ENCODE measurements around the gene STX8. TPM values are rescaled to one million over a fixed set of nuclear protein-coding genes. Genes with fewer than 3 reads are reported as not detected.

The STX8 gene
- total RNA-seq, 1 donor from 2014 or later = 50.6 TPM

DNA sequence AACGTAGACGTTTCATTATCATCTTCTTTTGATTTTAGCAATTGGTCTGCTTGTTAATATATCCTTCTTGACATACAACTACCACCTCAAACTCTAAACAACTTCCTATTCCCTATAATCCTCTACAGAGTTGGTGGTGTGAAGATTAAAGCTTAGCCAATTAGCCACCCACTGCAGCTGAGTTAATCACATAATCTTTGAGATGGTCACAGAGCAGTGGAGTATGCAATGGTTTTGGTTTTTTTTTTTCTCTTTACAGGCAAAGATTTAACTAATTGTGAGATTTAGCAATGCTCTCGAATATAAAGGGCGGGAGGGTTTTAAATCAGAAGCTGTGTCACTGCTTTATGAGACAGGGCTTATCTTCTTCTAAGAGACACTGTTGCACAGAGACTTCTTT is 37.0 kb downstream of the STX8 start:
- H3K27me3 Mint-ChIP-seq (ENCODE audit: low read depth) = no peaks in the 10 kb centered on the region
- no peak for TF ChIP-seq CTCF (IDR thresholded peaks at IDR 0.05)

DNA sequence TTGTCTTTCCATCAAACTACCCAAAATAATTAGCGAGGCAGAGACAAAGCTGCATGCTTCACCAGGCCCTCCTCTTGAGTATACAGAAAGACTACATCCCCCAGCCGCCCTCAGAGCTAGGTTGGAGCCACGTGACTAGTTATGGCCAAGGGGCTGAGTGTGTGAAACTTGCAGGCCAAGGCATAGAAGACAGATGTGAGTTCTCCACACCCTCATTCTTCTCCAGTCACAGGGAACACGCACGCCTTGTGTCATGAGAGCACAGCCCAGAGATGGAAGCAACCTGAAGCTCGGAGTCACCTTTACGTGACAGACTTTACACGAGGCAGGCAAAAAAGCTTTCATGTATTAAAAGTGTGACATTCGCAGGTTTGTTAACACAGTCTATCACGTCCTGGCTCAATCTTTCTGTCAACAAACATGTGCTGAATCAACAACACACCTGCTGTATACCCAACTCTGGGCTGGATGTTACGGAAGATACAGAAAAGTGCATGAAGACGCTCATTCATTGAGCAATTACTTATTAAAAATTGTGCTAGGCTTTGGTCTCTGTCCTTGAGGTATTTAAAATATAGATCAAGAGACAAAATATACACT is 38.3 kb downstream of the STX8 start:
- no peaks in the 10 kb centered on the region for H3K9me3 Mint-ChIP-seq (ENCODE audit: low read depth)
- no peak overlapping the region for H3K4me3 Mint-ChIP-seq (ENCODE audit: unreplicated experiment)
- no peak for TF ChIP-seq CTCF (IDR thresholded peaks at IDR 0.05)
- H3K4me1 Mint-ChIP-seq (ENCODE audit: low read depth) = no peaks in the 10 kb centered on the region
- peaks cover 11% of the 10 kb centered on the region for H3K36me3 Mint-ChIP-seq (ENCODE audit: low read depth)
- no peak overlapping the region for H3K27ac Mint-ChIP-seq (ENCODE audit: unreplicated experiment)
- DNase-seq (ENCODE audit: low spot score) = no peak
- no peaks in the 10 kb centered on the region for H3K27me3 Mint-ChIP-seq (ENCODE audit: low read depth)

More for the DNA sequence above, 37.0 kb downstream of the STX8 start:
- Mint-ChIP-seq H3K9me3 (ENCODE audit: low read depth) (no peaks in the 10 kb centered on the region), H3K27ac (ENCODE audit: unreplicated experiment) (no peak overlapping the region), H3K4me1 (ENCODE audit: low read depth) (no peaks in the 10 kb centered on the region), H3K36me3 (ENCODE audit: low read depth) (peaks cover 12% of the 10 kb centered on the region), H3K4me3 (ENCODE audit: unreplicated experiment) (no peak overlapping the region)
- DNase-seq (ENCODE audit: low spot score) = no peak

- no peaks in the 10 kb centered on the region for H3K27me3 Mint-ChIP-seq (ENCODE audit: low read depth)
- no peak overlapping the region for H3K27ac Mint-ChIP-seq (ENCODE audit: unreplicated experiment)
- H3K36me3 Mint-ChIP-seq (ENCODE audit: low read depth) = peaks cover 10% of the 10 kb centered on the region
- DNase-seq (ENCODE audit: low spot score) = no peak
- TF ChIP-seq CTCF (IDR thresholded peaks at IDR 0.05) = no peak
- no peaks in the 10 kb centered on the region for H3K4me1 Mint-ChIP-seq (ENCODE audit: low read depth)
- no peaks in the 10 kb centered on the region for H3K9me3 Mint-ChIP-seq (ENCODE audit: low read depth)
- H3K4me3 Mint-ChIP-seq (ENCODE audit: unreplicated experiment) = no peak overlapping the region
These were observed 39.6 kb downstream of the STX8 start for GRCh38 chr17:9536061-9536460.

DNA sequence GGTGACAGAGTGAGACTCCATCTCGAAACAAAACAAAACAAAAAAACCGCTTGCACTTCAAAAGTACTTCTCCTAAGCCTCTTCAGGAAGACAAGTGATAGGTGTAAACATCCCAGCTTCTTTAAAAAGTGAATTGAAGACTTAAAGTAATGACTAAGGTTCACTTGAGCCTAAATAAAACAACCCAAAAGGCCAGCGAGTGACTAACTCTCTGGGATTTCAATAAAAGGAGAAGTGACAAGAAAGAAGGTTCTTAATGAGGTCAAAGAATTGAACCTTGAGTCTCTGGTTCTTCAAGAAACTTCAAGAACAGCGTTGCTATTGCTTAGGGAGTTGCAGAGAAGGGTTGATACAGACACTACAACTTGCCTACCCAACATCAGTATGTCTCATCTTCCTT is 42.2 kb downstream of the STX8 start:
- DNase-seq (ENCODE audit: low spot score) = no peak
- H3K27me3 Mint-ChIP-seq (ENCODE audit: low read depth) = no peaks in the 10 kb centered on the region
- H3K36me3 Mint-ChIP-seq (ENCODE audit: low read depth) = no peaks in the 10 kb centered on the region
- no peak overlapping the region for H3K27ac Mint-ChIP-seq (ENCODE audit: unreplicated experiment)
- H3K4me3 Mint-ChIP-seq (ENCODE audit: unreplicated experiment) = no peak overlapping the region
- H3K4me1 Mint-ChIP-seq (ENCODE audit: low read depth) = peaks cover 2% of the 10 kb centered on the region
- no peak for TF ChIP-seq CTCF (IDR thresholded peaks at IDR 0.05)
- no peaks in the 10 kb centered on the region for H3K9me3 Mint-ChIP-seq (ENCODE audit: low read depth)

DNA sequence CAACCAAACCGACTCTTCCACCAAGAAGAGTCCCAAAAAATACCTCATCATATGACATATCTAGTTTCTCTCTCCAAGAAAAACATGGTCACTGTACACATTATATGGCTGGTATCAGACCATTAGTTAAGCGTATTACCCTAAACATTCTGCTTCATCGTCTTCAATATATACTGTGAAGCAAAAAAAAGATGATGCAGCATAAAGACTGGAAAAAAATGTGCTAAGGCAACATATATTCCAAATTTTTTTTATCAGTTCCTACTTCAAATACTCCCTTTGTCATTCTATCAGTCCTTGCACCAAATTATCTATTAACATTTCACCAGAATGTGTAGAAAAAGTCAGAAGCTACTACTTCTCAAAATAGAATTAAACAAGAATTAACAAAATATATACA is 42.9 kb downstream of the STX8 start:
- DNase-seq (ENCODE audit: low spot score) = no peak
- peaks cover 2% of the 10 kb centered on the region for H3K4me1 Mint-ChIP-seq (ENCODE audit: low read depth)
- no peak for TF ChIP-seq CTCF (IDR thresholded peaks at IDR 0.05)
- H3K4me3 Mint-ChIP-seq (ENCODE audit: unreplicated experiment) = no peak overlapping the region
- H3K27ac Mint-ChIP-seq (ENCODE audit: unreplicated experiment) = no peak overlapping the region
- no peaks in the 10 kb centered on the region for H3K27me3 Mint-ChIP-seq (ENCODE audit: low read depth)
- no peaks in the 10 kb centered on the region for H3K36me3 Mint-ChIP-seq (ENCODE audit: low read depth)
- no peaks in the 10 kb centered on the region for H3K9me3 Mint-ChIP-seq (ENCODE audit: low read depth)
